Neuronal stem cell (in vitro differentiated cells): ENCODE results near the gene ING5.
"Not testable (repeated sequence)": the region's sequence is repeated elsewhere in the genome, so short reads cannot be mapped to it uniquely, and the experiment has no call there.

Experiments used
- DNase-seq: peaks from one replicate; pipeline ENCODE4 v3.0.0-alpha.2; 2013; ENCODE audit warnings: low spot score
- H2AFZ ChIP-seq: one replicate; pipeline ENCODE4 v1.6.1; 2013; ENCODE audit warnings: mild to moderate bottlenecking, low read length, inconsistent platforms
- H2AK5ac ChIP-seq: 2 replicates; pipeline ENCODE4 v1.6.1; 2013; ENCODE audit warnings: low read depth, mild to moderate bottlenecking, inconsistent platforms, low read length, moderate library complexity, mixed read lengths
- H2BK120ac ChIP-seq: 2 replicates; pipeline ENCODE4 v1.6.1; 2013; ENCODE audit warnings: low read depth, mild to moderate bottlenecking, inconsistent platforms, low read length, moderate library complexity, mixed read lengths
- H2BK12ac ChIP-seq: one replicate; pipeline ENCODE4 v1.6.1; 2013; ENCODE audit warnings: low read length, inconsistent platforms
- H2BK15ac ChIP-seq: 2 replicates; pipeline ENCODE4 v1.6.1; 2013; ENCODE audit warnings: mild to moderate bottlenecking, low read length, inconsistent platforms, mixed read lengths
- H2BK5ac ChIP-seq: one replicate; pipeline ENCODE4 v1.6.1; 2013; ENCODE audit warnings: inconsistent platforms, mild to moderate bottlenecking, low read length, moderate library complexity
- H3K14ac ChIP-seq: one replicate; pipeline ENCODE4 v1.6.1; 2013; ENCODE audit warnings: low read length, inconsistent platforms
- H3K18ac ChIP-seq: 2 replicates; pipeline ENCODE4 v1.6.1; 2013; ENCODE audit warnings: low read length, inconsistent platforms
- H3K23ac ChIP-seq: 2 replicates; pipeline ENCODE4 v1.6.1; 2013; ENCODE audit warnings: low read depth, mild to moderate bottlenecking, mixed read lengths, low read length, inconsistent platforms; ENCODE audit not compliant: poor library complexity
- H3K27ac ChIP-seq: replicated peaks from 3 replicates; pipeline ENCODE4 v1.5.1; 2013; ENCODE audit warnings: low read length, inconsistent platforms
- H3K27me3 ChIP-seq, 3 experiments: 2 replicates each; pipeline ENCODE4 v1.6.1; 2013; ENCODE audit warnings: low read length in 3 of 3, mild to moderate bottlenecking in 2 of 3, inconsistent platforms in 1 of 3, low read depth in 1 of 3, mixed read lengths in 1 of 3, moderate library complexity in 1 of 3; ENCODE audit not compliant: control insufficient read depth in 3 of 3, insufficient read depth in 3 of 3
- H3K36me3 ChIP-seq, 2 donors: replicated peaks in 1 of 2; 2 replicates each; pipeline ENCODE4 v1.6.1; 2013; ENCODE audit warnings: low read length in 2 of 2; ENCODE audit not compliant: control insufficient read depth in 2 of 2, insufficient read depth in 2 of 2
- H3K4ac ChIP-seq: 2 replicates; pipeline ENCODE4 v1.6.1; 2013; ENCODE audit warnings: inconsistent platforms, mild to moderate bottlenecking, low read length, moderate library complexity
- H3K4me1 ChIP-seq, 2 donors: 1 replicate in 1 of 2; 2 replicates in 1 of 2; pipeline ENCODE4 v1.6.1; 2013; ENCODE audit warnings: low read length in 2 of 2, low read depth in 1 of 2; ENCODE audit not compliant: control insufficient read depth in 2 of 2, insufficient read depth in 1 of 2
- H3K4me2 ChIP-seq: one replicate; pipeline ENCODE4 v1.6.1; 2013; ENCODE audit warnings: mild to moderate bottlenecking, low read length, inconsistent platforms; ENCODE audit not compliant: insufficient read depth, poor library complexity, severe bottlenecking
- H3K4me3 ChIP-seq, 2 donors: 2 replicates each; pipeline ENCODE4 v1.5.1; 2013; ENCODE audit warnings: low read length in 2 of 2, mild to moderate bottlenecking in 2 of 2, inconsistent platforms in 1 of 2, moderate library complexity in 1 of 2
- H3K79me1 ChIP-seq: one replicate; pipeline ENCODE4 v1.6.1; 2013; ENCODE audit warnings: low read depth, mild to moderate bottlenecking, inconsistent platforms, low read length, moderate library complexity
- H3K9ac ChIP-seq: one replicate; pipeline ENCODE4 v1.6.1; 2013; ENCODE audit warnings: mild to moderate bottlenecking, low read depth, low read length, inconsistent platforms; ENCODE audit not compliant: poor library complexity
- H3K9me3 ChIP-seq, 2 donors: replicated peaks in 1 of 2; 2 replicates each; pipeline versions ENCODE3 to v1.6.1; 2013; ENCODE audit warnings: low read length in 2 of 2, mild to moderate bottlenecking in 2 of 2, inconsistent platforms in 1 of 2, low read depth in 1 of 2, mixed read lengths in 1 of 2, moderate library complexity in 1 of 2; ENCODE audit not compliant: control insufficient read depth in 2 of 2, insufficient read depth in 1 of 2
- H4K8ac ChIP-seq: one replicate; pipeline ENCODE4 v1.6.1; 2013; ENCODE audit warnings: low read depth, mild to moderate bottlenecking, inconsistent platforms, low read length, moderate library complexity
- H4K91ac ChIP-seq: one replicate; pipeline ENCODE4 v1.6.1; 2013; ENCODE audit warnings: low read length, low read depth, mild to moderate bottlenecking, inconsistent platforms; ENCODE audit not compliant: poor library complexity
- WGBS, 2 donors: extraction: QIAGEN DNeasy Blood & Tissue Kit; methylation state at CpG; one replicate each; pipeline ENCODE4 v1.1.7; 2013; ENCODE audit warnings: missing lambda C conversion rate in 2 of 2, mixed read lengths in 1 of 2; ENCODE audit not compliant: insufficient read length in 2 of 2, insufficient replicate concordance in 1 of 2; ENCODE audit errors: extremely low coverage in 2 of 2; 5-methylcytosine and 5-hydroxymethylcytosine counted together

ING5 gene

GRCh38 chr2:241658296-241658695 lies 43.5 kb upstream of the ING5 start:
- Histone ChIP-seq H2BK5ac (no peak overlapping the region), H2BK15ac (no peak overlapping the region), H3K4me3 (peak overlapping the region in 1 of 2 donors; percentile 36), H3K9me3 (no peaks in the 10 kb centered on the region), H3K79me1 (peaks cover 5% of the 10 kb centered on the region), H3K18ac (no peak overlapping the region), H2BK12ac (no peak overlapping the region), H3K4me2 (no peak overlapping the region), H3K27me3 (no peaks in the 10 kb centered on the region), H4K91ac (no peak overlapping the region), H3K9ac (no peak overlapping the region), H3K14ac (no peak overlapping the region), H3K23ac (no peak overlapping the region), H2BK120ac (no peak overlapping the region), H3K4ac (no peak overlapping the region), H3K4me1 (no peaks in the 10 kb centered on the region), H2AK5ac (no peak overlapping the region), H3K36me3 (peaks cover 40 to 84% of the 10 kb centered on the region in 2 donors), H3K27ac (no peak overlapping the region), H2AFZ (no peak overlapping the region), H4K8ac (no peak overlapping the region)
- DNase-seq, result no peak
- WGBS, 2 donors, result no CpG with 5 or more reads among the region's 5 CpGs

GRCh38 chr2:241659150-241659739 lies 42.6 kb upstream of the ING5 start:
- Histone ChIP-seq H2BK15ac (no peak overlapping the region), H3K18ac (no peak overlapping the region), H2BK12ac (no peak overlapping the region), H2BK120ac (no peak overlapping the region), H3K9ac (no peak overlapping the region), H3K27me3 (no peaks in the 10 kb centered on the region), H3K36me3 (peaks cover 37 to 77% of the 10 kb centered on the region in 2 donors), H2AFZ (no peak overlapping the region), H2BK5ac (no peak overlapping the region), H3K14ac (no peak overlapping the region), H3K4me1 (no peaks in the 10 kb centered on the region), H3K9me3 (no peaks in the 10 kb centered on the region), H3K27ac (no peak overlapping the region), H3K4me3 (no peak overlapping the region), H3K4me2 (no peak overlapping the region), H4K91ac (no peak overlapping the region), H4K8ac (no peak overlapping the region), H2AK5ac (no peak overlapping the region), H3K4ac (no peak overlapping the region), H3K23ac (no peak overlapping the region), H3K79me1 (peaks cover 5% of the 10 kb centered on the region)
- DNase-seq, result peak; percentile 39
- WGBS, 2 donors, result no CpG with 5 or more reads among the region's 26 CpGs

GRCh38 chr2:241660593-241661213 lies 41.1 kb upstream of the ING5 start:
- Histone ChIP-seq H2BK120ac (no peak overlapping the region), H3K27ac (no peak overlapping the region), H4K91ac (no peak overlapping the region), H3K27me3 (no peaks in the 10 kb centered on the region), H3K4ac (no peak overlapping the region), H2AFZ (no peak overlapping the region), H3K36me3 (peaks cover 26 to 62% of the 10 kb centered on the region in 2 donors), H2BK15ac (no peak overlapping the region), H2BK5ac (no peak overlapping the region), H3K4me2 (no peak overlapping the region), H3K9me3 (no peaks in the 10 kb centered on the region), H3K9ac (no peak overlapping the region), H2BK12ac (no peak overlapping the region), H3K79me1 (peaks cover 2% of the 10 kb centered on the region), H3K18ac (no peak overlapping the region), H3K14ac (no peak overlapping the region), H3K4me3 (no peak overlapping the region), H3K4me1 (peaks cover 3 to 6% of the 10 kb centered on the region in 2 donors), H2AK5ac (no peak overlapping the region), H3K23ac (no peak overlapping the region), H4K8ac (no peak overlapping the region)
- WGBS, 2 donors, result no CpG with 5 or more reads among the region's 14 CpGs
- DNase-seq, result no peak

GRCh38 chr2:241662731-241663130 lies 39.1 kb upstream of the ING5 start:
- not testable (repeated sequence) for H3K79me1 ChIP-seq, H2BK15ac ChIP-seq, H3K4me2 ChIP-seq, H2AFZ ChIP-seq, H3K27ac ChIP-seq, H3K9ac ChIP-seq, H2AK5ac ChIP-seq, H2BK5ac ChIP-seq, H4K8ac ChIP-seq, H3K18ac ChIP-seq, H3K4me3 ChIP-seq, H3K9me3 ChIP-seq, H3K14ac ChIP-seq, H3K27me3 ChIP-seq, DNase-seq, H3K23ac ChIP-seq, H2BK120ac ChIP-seq, H2BK12ac ChIP-seq, H3K4ac ChIP-seq, H4K91ac ChIP-seq
- peaks cover 23 to 56% of the 10 kb centered on the region in 2 donors for H3K36me3 ChIP-seq
- whole genome bisulfite sequencing, 2 donors, result no CpG with 5 or more reads among the region's 24 CpGs
- H3K4me1 ChIP-seq, result peaks cover 10 to 19% of the 10 kb centered on the region in 2 donors
